ENCODE measurements around the gene MATK.

Gene MATK

GRCh38 chr19:3746371-3747056, 39.7 kb downstream of the MATK start:
- no peak for DNase-seq (ENCODE audit: low spot score)

- DNase-seq (ENCODE audit: low spot score): no peak
These were observed 40.7 kb downstream of the MATK start for GRCh38 chr19:3745363-3746045.

- DNase-seq (ENCODE audit: low spot score): no peak
These were observed 42.7 kb downstream of the MATK start for GRCh38 chr19:3743486-3743885.

- no peak for DNase-seq (ENCODE audit: low spot score)
These were observed 45.8 kb downstream of the MATK start for GRCh38 chr19:3740431-3740830.

GRCh38 chr19:3738477-3739220, 47.5 kb downstream of the MATK start:
- DNase-seq (ENCODE audit: low spot score): no peak

GRCh38 chr19:3737487-3738205, 48.5 kb downstream of the MATK start:
- DNase-seq (ENCODE audit: low spot score): no peak

GRCh38 chr19:3736106-3736724, 50.0 kb downstream of the MATK start:
- DNase-seq (ENCODE audit: low spot score): no peak

- DNase-seq (ENCODE audit: low spot score): no peak
These were observed 51.9 kb downstream of the MATK start for GRCh38 chr19:3734310-3734600.

GRCh38 chr19:3733549-3734309, 52.5 kb downstream of the MATK start:
- no peak for DNase-seq (ENCODE audit: low spot score)

- DNase-seq (ENCODE audit: low spot score): no peak
These were observed 54.1 kb downstream of the MATK start for GRCh38 chr19:3732108-3732507.

GRCh38 chr19:3730457-3730958, 55.7 kb downstream of the MATK start:
- no peak for DNase-seq (ENCODE audit: low spot score)
